Panc1 (cell line): ENCODE results near the gene EMID1.

Source experiments
- POLR2AphosphoS5 ChIP-seq: IDR thresholded peaks from 2 replicates; pipeline ENCODE4 v1.6.1; 2012; ENCODE audit warnings: mild to moderate bottlenecking, low read depth, low read length, moderate library complexity
- TF ChIP-seq, protein P1 (sequence below): fragments of 450-650 bp; IDR thresholded peaks from 2 replicates; pipeline ENCODE4 v1.5.1; 2017; ENCODE audit warnings: mild to moderate bottlenecking
- TF ChIP-seq, protein P2 (sequence below), 2 experiments: IDR thresholded peaks; 2 replicates each; pipeline ENCODE4 v1.6.1; 2011 to 2012; ENCODE audit warnings: low read depth in 2 of 2, control low read depth in 1 of 2, low read length in 1 of 2, mild to moderate bottlenecking in 1 of 2, moderate library complexity in 1 of 2; ENCODE audit not compliant: insufficient read depth in 1 of 2

DNA sequence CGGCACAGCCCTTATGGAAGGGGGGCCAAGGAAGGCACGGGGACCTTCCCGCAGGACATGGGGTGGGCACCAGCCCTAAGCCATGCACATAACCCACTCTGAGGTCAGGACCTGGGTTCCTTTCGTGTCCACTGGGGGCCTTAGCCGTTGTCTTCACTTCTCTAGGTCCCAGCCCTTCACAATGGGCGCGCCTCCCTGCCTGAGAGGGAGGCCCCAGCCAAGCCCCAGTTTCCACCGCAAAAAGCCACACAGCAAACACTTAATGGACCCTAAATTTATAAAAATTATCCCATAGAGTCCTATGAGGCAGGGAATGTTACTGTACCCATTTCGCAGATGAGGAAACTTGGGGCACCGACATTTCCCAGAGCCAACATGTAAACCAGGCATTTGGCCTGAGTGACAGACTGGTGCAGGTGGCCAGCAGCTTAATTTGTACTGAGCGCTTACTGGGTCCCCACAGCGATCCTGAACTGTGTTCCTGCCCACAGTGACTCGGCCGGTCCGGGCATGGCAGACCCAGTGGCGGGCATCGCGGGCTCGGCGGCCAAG, 102.0 kb downstream of the EMID1 start:
- TF ChIP-seq, protein P1, sequence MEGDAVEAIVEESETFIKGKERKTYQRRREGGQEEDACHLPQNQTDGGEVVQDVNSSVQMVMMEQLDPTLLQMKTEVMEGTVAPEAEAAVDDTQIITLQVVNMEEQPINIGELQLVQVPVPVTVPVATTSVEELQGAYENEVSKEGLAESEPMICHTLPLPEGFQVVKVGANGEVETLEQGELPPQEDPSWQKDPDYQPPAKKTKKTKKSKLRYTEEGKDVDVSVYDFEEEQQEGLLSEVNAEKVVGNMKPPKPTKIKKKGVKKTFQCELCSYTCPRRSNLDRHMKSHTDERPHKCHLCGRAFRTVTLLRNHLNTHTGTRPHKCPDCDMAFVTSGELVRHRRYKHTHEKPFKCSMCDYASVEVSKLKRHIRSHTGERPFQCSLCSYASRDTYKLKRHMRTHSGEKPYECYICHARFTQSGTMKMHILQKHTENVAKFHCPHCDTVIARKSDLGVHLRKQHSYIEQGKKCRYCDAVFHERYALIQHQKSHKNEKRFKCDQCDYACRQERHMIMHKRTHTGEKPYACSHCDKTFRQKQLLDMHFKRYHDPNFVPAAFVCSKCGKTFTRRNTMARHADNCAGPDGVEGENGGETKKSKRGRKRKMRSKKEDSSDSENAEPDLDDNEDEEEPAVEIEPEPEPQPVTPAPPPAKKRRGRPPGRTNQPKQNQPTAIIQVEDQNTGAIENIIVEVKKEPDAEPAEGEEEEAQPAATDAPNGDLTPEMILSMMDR: no peak
- TF ChIP-seq POLR2AphosphoS5: no peak
- TF ChIP-seq, protein P2, sequence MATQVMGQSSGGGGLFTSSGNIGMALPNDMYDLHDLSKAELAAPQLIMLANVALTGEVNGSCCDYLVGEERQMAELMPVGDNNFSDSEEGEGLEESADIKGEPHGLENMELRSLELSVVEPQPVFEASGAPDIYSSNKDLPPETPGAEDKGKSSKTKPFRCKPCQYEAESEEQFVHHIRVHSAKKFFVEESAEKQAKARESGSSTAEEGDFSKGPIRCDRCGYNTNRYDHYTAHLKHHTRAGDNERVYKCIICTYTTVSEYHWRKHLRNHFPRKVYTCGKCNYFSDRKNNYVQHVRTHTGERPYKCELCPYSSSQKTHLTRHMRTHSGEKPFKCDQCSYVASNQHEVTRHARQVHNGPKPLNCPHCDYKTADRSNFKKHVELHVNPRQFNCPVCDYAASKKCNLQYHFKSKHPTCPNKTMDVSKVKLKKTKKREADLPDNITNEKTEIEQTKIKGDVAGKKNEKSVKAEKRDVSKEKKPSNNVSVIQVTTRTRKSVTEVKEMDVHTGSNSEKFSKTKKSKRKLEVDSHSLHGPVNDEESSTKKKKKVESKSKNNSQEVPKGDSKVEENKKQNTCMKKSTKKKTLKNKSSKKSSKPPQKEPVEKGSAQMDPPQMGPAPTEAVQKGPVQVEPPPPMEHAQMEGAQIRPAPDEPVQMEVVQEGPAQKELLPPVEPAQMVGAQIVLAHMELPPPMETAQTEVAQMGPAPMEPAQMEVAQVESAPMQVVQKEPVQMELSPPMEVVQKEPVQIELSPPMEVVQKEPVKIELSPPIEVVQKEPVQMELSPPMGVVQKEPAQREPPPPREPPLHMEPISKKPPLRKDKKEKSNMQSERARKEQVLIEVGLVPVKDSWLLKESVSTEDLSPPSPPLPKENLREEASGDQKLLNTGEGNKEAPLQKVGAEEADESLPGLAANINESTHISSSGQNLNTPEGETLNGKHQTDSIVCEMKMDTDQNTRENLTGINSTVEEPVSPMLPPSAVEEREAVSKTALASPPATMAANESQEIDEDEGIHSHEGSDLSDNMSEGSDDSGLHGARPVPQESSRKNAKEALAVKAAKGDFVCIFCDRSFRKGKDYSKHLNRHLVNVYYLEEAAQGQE (IDR thresholded peaks at IDR 0.05; ENCODE audit: insufficient read depth in 1 of 2, low read depth in 2 of 2, low read length in 1 of 2): no peak
